HEK293 (cell line): Measurements from ENCODE around the gene CMYA5.

Source experiments
- CTCF ChIP-seq: fragments of 450-650 bp; formaldehyde crosslinking; IDR thresholded peaks from 2 replicates; pipeline ENCODE4 v1.5.1; 2016; ENCODE audit warnings: missing biosample characterization, missing genetic modification characterization
- ELK4 ChIP-seq: IDR thresholded peaks from 2 replicates; pipeline ENCODE4 v1.6.1; 2011; ENCODE audit warnings: mild to moderate bottlenecking, low read depth, low read length, borderline replicate concordance
- GLI4 ChIP-seq: fragments of 450-650 bp; formaldehyde crosslinking; IDR thresholded peaks from 2 replicates; pipeline ENCODE4 v1.5.1; 2016; ENCODE audit warnings: missing biosample characterization, missing genetic modification characterization
- KLF1 ChIP-seq: fragments of 450-650 bp; formaldehyde crosslinking; IDR thresholded peaks from 2 replicates; pipeline ENCODE4 v1.5.1; 2016; ENCODE audit warnings: missing biosample characterization, missing genetic modification characterization
- TRIM28 ChIP-seq: IDR thresholded peaks from 2 replicates; pipeline ENCODE4 v1.6.1; 2011; ENCODE audit warnings: low read length, control low read depth, borderline replicate concordance
- ZBTB20 ChIP-seq: fragments of 450-650 bp; formaldehyde crosslinking; IDR thresholded peaks from 2 replicates; pipeline ENCODE4 v1.5.1; 2016; ENCODE audit warnings: missing biosample characterization, missing genetic modification characterization
- ZNF146 ChIP-seq: fragments of 450-650 bp; formaldehyde crosslinking; IDR thresholded peaks from 2 replicates; pipeline ENCODE4 v1.5.1; 2016; ENCODE audit warnings: missing biosample characterization, missing genetic modification characterization
- ZNF184 ChIP-seq: fragments of 450-650 bp; IDR thresholded peaks from 2 replicates; pipeline ENCODE4 v1.5.1; 2018; ENCODE audit warnings: missing biosample characterization, mild to moderate bottlenecking, missing genetic modification characterization
- ZNF394 ChIP-seq: fragments of 450-650 bp; formaldehyde crosslinking; IDR thresholded peaks from 2 replicates; pipeline ENCODE4 v1.5.1; 2016; ENCODE audit warnings: missing biosample characterization, missing genetic modification characterization, mild to moderate bottlenecking, moderate library complexity, borderline replicate concordance
- ZSCAN4 ChIP-seq: fragments of 450-650 bp; formaldehyde crosslinking; IDR thresholded peaks from 2 replicates; pipeline ENCODE4 v1.5.1; 2017; ENCODE audit warnings: missing biosample characterization, missing genetic modification characterization

- TF ChIP-seq ZBTB20 (no peak), KLF1 (no peak), CTCF (tag by site-specific recombination) (no peak), ELK4 (no peak), TRIM28 (no peak), GLI4 (tag by site-specific recombination) (no peak), ZNF184 (tag by site-specific recombination) (no peak), ZNF146 (tag by site-specific recombination) (no peak), ZSCAN4 (tag by site-specific recombination) (no peak), ZNF394 (tag by site-specific recombination) (no peak)
Observed at GRCh38 chr5:79697222-79698170, 7.9 kb downstream of the CMYA5 start.
